GM06990 (cell line): ENCODE data around the gene DMD.

Source experiments
- DNase-seq: peaks from one replicate; pipeline ENCODE4 v3.0.0-alpha.2; 2011; ENCODE audit not compliant: insufficient read length; ENCODE audit errors: extremely low read depth
- H3K27me3 ChIP-seq: replicated peaks from 2 replicates; pipeline ENCODE4 v1.6.0; 2011; ENCODE audit warnings: low read length; ENCODE audit not compliant: control insufficient read depth, insufficient read depth
- H3K36me3 ChIP-seq: 2 replicates; pipeline ENCODE4 v1.5.1; 2011; ENCODE audit warnings: low read length; ENCODE audit not compliant: control insufficient read depth, insufficient read depth
- H3K4me3 ChIP-seq: replicated peaks from 2 replicates; pipeline ENCODE4 v1.5.1; 2011; ENCODE audit warnings: low read depth, mild to moderate bottlenecking, control low read depth, low read length
- TF ChIP-seq, protein P1 (sequence below): IDR thresholded peaks from 2 replicates; pipeline ENCODE4 v1.5.1; 2011; ENCODE audit warnings: low read length, control low read depth, mild to moderate bottlenecking, inconsistent platforms; ENCODE audit not compliant: insufficient read depth, poor library complexity, severe bottlenecking

DMD gene

DNA sequence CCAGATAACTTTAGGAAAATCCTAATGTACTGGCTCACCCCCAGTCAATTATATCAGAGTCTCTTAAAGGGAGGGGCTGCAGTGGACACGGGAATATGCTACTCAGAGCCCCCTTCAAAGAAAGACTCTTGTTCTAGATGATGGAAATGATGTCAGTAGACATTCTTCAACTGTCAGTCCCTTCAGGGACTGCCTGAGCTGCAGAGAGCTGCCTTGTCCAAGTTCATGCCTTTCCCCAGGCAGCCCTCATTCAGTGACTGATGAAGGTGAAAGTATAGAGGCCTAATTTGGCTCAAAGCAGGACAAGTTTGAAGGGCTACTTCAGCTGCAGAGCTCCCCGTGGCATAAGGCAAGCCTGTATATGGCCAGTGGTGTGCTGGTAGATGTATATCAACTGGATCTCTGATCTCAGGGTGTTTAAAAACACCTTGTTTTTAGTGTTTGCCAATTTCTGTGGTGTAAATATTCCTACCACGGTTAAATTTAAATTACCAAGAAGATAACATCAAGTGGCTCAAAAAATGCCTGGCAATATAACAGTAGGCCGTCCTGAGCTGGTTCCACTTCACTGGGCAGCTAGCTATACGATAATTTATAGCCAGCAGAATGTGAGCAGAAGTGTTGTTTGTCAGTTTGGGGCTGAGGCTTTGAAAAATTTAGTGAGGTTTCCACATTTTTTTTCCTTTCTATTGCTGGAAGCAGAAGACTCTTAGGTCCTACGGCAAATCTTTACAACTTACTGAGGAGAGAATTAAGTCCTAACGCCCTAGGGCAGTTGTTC, 1390.7 kb downstream of the DMD start:
- DNase-seq = no peak
- Histone ChIP-seq H3K4me3 (no peak overlapping the region), H3K27me3 (no peaks in the 10 kb centered on the region), H3K36me3 (no peaks in the 10 kb centered on the region)
- TF ChIP-seq, protein P1, sequence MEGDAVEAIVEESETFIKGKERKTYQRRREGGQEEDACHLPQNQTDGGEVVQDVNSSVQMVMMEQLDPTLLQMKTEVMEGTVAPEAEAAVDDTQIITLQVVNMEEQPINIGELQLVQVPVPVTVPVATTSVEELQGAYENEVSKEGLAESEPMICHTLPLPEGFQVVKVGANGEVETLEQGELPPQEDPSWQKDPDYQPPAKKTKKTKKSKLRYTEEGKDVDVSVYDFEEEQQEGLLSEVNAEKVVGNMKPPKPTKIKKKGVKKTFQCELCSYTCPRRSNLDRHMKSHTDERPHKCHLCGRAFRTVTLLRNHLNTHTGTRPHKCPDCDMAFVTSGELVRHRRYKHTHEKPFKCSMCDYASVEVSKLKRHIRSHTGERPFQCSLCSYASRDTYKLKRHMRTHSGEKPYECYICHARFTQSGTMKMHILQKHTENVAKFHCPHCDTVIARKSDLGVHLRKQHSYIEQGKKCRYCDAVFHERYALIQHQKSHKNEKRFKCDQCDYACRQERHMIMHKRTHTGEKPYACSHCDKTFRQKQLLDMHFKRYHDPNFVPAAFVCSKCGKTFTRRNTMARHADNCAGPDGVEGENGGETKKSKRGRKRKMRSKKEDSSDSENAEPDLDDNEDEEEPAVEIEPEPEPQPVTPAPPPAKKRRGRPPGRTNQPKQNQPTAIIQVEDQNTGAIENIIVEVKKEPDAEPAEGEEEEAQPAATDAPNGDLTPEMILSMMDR = no peak

- Histone ChIP-seq H3K27me3 (no peaks in the 10 kb centered on the region), H3K36me3 (no peaks in the 10 kb centered on the region), H3K4me3 (no peak overlapping the region)
- no peak for DNase-seq
- TF ChIP-seq, protein P1 = no peak
Observed at GRCh38 chrX:31819455-31819854, 1391.9 kb downstream of the DMD start.

- no peak overlapping the region for H3K4me3 ChIP-seq
- no peaks in the 10 kb centered on the region for H3K36me3 ChIP-seq
- H3K27me3 ChIP-seq = no peaks in the 10 kb centered on the region
- TF ChIP-seq, protein P1 = no peak
- no peak for DNase-seq
Observed at GRCh38 chrX:31811106-31811505, 1400.2 kb downstream of the DMD start.

- no peak overlapping the region for H3K4me3 ChIP-seq
- H3K27me3 ChIP-seq = no peaks in the 10 kb centered on the region
- no peaks in the 10 kb centered on the region for H3K36me3 ChIP-seq
- no peak for DNase-seq
- TF ChIP-seq, protein P1 = no peak
Observed at GRCh38 chrX:31808357-31808756, 1403.0 kb downstream of the DMD start.

GRCh38 chrX:31807165-31807564, 1404.2 kb downstream of the DMD start:
- no peaks in the 10 kb centered on the region for H3K27me3 ChIP-seq
- H3K36me3 ChIP-seq = no peaks in the 10 kb centered on the region
- DNase-seq = no peak
- TF ChIP-seq, protein P1 = no peak
- H3K4me3 ChIP-seq = no peak overlapping the region
